Measurements from ENCODE around the gene BMPR2.

BMPR2 gene

GRCh38 chr2:202605174-202605573 is 229.0 kb downstream of the BMPR2 start:
- Mint-ChIP-seq H3K36me3 (ENCODE audit: low read depth) (no peaks in the 10 kb centered on the region), H3K4me3 (no peak overlapping the region), H3K4me1 (no peaks in the 10 kb centered on the region), H3K27me3 (ENCODE audit: low read depth, poor library complexity) (peaks cover 5% of the 10 kb centered on the region), H3K27ac (peak overlapping the region; percentile 5), H3K9me3 (peaks cover 5% of the 10 kb centered on the region)
- DNase-seq = no peak
- TF ChIP-seq CTCF (IDR thresholded peaks at IDR 0.05) = no peak

- no peak for DNase-seq
- no peak for TF ChIP-seq CTCF (IDR thresholded peaks at IDR 0.05)
Measured at GRCh38 chr2:202608142-202608852, 232.2 kb downstream of the BMPR2 start.

GRCh38 chr2:202609381-202610145 is 233.4 kb downstream of the BMPR2 start:
- Mint-ChIP-seq H3K27me3 (ENCODE audit: low read depth, poor library complexity) (no peaks in the 10 kb centered on the region), H3K4me3 (no peak overlapping the region), H3K36me3 (ENCODE audit: low read depth) (no peaks in the 10 kb centered on the region), H3K27ac (no peak overlapping the region), H3K9me3 (peaks cover 5% of the 10 kb centered on the region), H3K4me1 (no peaks in the 10 kb centered on the region)
- TF ChIP-seq CTCF (IDR thresholded peaks at IDR 0.05) = no peak
- DNase-seq = no peak

More at GRCh38 chr2:202608142-202608852, 232.2 kb downstream of the BMPR2 start:
- Mint-ChIP-seq H3K27me3 (ENCODE audit: low read depth, poor library complexity) (no peaks in the 10 kb centered on the region), H3K36me3 (ENCODE audit: low read depth) (no peaks in the 10 kb centered on the region), H3K4me1 (no peaks in the 10 kb centered on the region), H3K4me3 (no peak overlapping the region), H3K27ac (no peak overlapping the region), H3K9me3 (peaks cover 5% of the 10 kb centered on the region)

- Mint-ChIP-seq H3K36me3 (ENCODE audit: low read depth) (no peaks in the 10 kb centered on the region), H3K4me3 (no peak overlapping the region), H3K9me3 (peaks cover 5% of the 10 kb centered on the region), H3K27me3 (ENCODE audit: low read depth, poor library complexity) (no peaks in the 10 kb centered on the region), H3K4me1 (no peaks in the 10 kb centered on the region), H3K27ac (no peak overlapping the region)
- TF ChIP-seq CTCF (IDR thresholded peaks at IDR 0.05) = no peak
- DNase-seq = no peak
Measured at GRCh38 chr2:202610380-202610779, 234.3 kb downstream of the BMPR2 start.

GRCh38 chr2:202612145-202612544 is 236.0 kb downstream of the BMPR2 start:
- peaks cover 5% of the 10 kb centered on the region for H3K9me3 Mint-ChIP-seq
- no peaks in the 10 kb centered on the region for H3K36me3 Mint-ChIP-seq (ENCODE audit: low read depth)
- no peak for DNase-seq
- TF ChIP-seq CTCF (IDR thresholded peaks at IDR 0.05) = no peak
- no peak overlapping the region for H3K4me3 Mint-ChIP-seq
- H3K27me3 Mint-ChIP-seq (ENCODE audit: low read depth, poor library complexity) = no peaks in the 10 kb centered on the region
- no peak overlapping the region for H3K27ac Mint-ChIP-seq
- no peaks in the 10 kb centered on the region for H3K4me1 Mint-ChIP-seq
